ENCODE data around the gene NPTX1.

NPTX1 gene

GRCh38 chr17:80442323-80442659 is 34.1 kb downstream of the NPTX1 start:
- no peak for DNase-seq

GRCh38 chr17:80441598-80442322 is 34.6 kb downstream of the NPTX1 start:
- DNase-seq: no peak

- DNase-seq: no peak
These were observed 35.3 kb downstream of the NPTX1 start for GRCh38 chr17:80441133-80441578.

- no peak for DNase-seq
These were observed 36.9 kb downstream of the NPTX1 start for GRCh38 chr17:80439499-80439898.

- DNase-seq: no peak
These were observed 37.6 kb downstream of the NPTX1 start for GRCh38 chr17:80438806-80439205.

- no peak for DNase-seq
These were observed 38.9 kb downstream of the NPTX1 start for GRCh38 chr17:80437532-80437931.

GRCh38 chr17:80433916-80434666 is 42.3 kb downstream of the NPTX1 start:
- no peak for DNase-seq

- DNase-seq: no peak
These were observed 43.4 kb downstream of the NPTX1 start for GRCh38 chr17:80432961-80433550.

GRCh38 chr17:80432350-80432955 is 44.0 kb downstream of the NPTX1 start:
- no peak for DNase-seq

- DNase-seq: no peak
These were observed 44.9 kb downstream of the NPTX1 start for GRCh38 chr17:80431246-80432195.

GRCh38 chr17:80430446-80431245 is 45.8 kb downstream of the NPTX1 start:
- no peak for DNase-seq

GRCh38 chr17:80429356-80430275 is 46.8 kb downstream of the NPTX1 start:
- no peak for DNase-seq

- no peak for DNase-seq
These were observed 47.6 kb downstream of the NPTX1 start for GRCh38 chr17:80428796-80429195.

- DNase-seq: no peak
These were observed 48.0 kb downstream of the NPTX1 start for GRCh38 chr17:80428363-80428762.

- DNase-seq: no peak
These were observed 48.8 kb downstream of the NPTX1 start for GRCh38 chr17:80427366-80428282.

- DNase-seq: peak; percentile 56
These were observed 49.6 kb downstream of the NPTX1 start for GRCh38 chr17:80426671-80427326.

GRCh38 chr17:80425835-80426426 is 50.5 kb downstream of the NPTX1 start:
- no peak for DNase-seq
